ENCODE results near the gene MAN2A2. TPM values are rescaled to one million over a fixed set of nuclear protein-coding genes. Genes with fewer than 3 reads are reported as not detected.

MAN2A2 gene
- total RNA-seq: 16.8 and 25.9 TPM in 2 replicates
- polyA plus RNA-seq (2012): 47.3 TPM

DNA sequence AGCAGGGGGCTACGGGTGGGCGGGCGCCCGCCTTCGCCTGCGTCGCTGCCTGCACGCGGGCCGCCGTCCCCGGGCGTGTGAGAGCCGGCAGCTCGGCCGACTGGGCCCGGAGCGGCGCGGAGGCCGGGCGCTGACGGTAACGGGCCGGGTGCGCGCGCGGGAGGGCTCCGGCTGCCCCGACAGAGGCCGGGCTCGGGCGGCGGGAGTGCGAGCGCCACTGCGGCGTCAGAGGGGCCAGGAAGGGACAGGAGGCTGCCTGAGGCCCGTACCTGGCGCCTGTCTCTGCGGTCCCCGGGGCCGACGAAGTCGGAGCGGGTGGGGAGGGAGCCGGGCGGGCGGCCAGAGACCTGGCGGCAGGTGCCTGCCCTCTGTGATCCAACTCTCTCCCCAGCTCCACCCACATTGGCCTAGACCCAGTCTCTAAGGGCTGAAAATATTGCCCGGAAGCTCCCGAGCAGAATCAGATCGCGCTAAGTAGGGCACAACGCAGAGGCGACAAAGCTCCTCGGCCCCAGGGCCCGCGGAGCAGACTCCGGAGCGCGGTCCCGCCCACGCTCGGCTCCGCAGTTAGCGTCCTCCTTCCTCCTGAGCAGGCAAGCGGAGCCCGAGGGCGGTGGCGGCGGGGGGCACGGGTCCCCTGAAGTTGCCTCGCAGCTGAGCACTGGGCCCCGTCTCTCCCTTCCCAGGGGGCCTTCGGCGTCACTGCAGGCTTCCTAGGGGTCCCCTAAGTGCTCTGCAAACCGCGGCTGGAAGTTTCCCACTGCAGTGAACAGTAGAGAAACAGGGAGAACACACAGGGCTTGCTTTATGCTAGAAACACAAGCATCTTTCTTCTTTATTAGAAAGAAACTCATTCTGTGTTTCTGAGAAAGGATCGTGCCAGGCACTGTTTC, at the start of gene MAN2A2:
Gene MAN2A2 (plus strand): TSS at position 463 of the 893 bp plus-strand sequence. CDS start 906 bp downstream, outside the sequence.
- peak; percentile 64 for DNase-seq (ENCODE audit: low read depth)

DNA sequence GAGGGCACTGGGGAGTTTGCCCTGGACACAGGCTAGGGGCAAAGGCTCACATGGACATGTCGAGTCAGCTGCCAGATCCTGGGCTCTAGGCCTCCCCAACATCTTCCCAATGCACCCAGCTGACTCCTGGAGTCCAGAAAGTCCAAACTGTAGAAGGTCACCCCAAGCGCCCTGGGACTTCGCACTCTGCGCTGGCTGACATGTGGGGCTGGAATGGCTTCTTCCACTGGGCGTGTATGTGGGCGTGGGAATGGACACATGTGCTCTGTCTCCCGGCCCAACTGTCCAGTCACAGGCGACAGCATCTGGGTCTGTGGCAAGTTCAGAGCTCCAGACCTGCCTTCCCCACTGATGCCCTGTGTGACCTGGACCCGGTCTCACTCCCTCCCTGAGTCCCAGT, 48.0 kb upstream of the MAN2A2 start:
- peak; percentile 26 for DNase-seq (ENCODE audit: low read depth)

DNA sequence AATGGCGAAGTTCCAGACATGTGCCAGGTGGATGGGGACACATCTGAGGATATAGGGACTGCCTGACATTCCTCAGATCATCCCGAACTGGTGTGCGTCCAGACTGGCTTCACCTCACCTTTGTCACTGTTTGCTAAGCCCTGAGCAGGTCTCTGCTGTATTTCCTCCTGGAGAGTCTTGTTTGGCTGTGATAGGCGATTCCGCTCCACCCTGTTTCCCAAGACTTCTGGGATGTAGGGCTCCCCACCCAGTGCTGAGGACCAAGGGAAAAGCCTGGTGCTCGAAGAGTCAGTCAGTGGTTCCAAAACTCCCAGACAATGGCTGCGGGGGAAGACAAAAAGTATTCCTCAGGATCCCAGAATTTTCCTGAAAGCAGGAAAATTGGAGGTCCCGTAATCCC, 45.8 kb upstream of the MAN2A2 start:
- DNase-seq (ENCODE audit: low read depth): no peak

DNA sequence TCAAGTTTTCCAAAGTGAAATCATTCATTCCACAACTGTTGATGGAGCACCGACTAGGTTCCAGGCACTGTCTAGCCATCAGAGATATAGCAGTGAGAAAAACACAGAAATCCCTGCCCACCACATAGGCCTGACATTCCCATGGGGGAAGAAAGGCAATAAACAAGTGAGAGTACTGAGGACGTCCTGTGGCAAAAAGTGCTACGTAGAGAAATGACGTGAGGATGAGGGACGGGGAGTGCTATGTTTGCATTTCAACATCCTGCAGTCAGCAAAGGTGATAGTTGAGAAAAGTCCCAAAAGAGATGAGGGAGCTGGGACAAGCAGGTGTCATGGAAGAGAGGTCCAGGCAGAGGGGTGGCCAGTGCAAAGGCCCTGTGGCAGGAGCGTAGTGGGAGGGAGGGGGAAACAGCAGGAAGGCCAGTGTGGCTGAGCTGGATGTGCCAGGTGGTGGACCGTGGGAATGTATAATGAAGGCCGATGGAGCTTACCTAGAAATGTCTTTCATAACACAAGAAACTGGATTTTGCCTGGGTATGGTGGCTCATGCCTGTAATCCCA, 45.1 kb upstream of the MAN2A2 start:
- no peak for DNase-seq (ENCODE audit: low read depth)

DNA sequence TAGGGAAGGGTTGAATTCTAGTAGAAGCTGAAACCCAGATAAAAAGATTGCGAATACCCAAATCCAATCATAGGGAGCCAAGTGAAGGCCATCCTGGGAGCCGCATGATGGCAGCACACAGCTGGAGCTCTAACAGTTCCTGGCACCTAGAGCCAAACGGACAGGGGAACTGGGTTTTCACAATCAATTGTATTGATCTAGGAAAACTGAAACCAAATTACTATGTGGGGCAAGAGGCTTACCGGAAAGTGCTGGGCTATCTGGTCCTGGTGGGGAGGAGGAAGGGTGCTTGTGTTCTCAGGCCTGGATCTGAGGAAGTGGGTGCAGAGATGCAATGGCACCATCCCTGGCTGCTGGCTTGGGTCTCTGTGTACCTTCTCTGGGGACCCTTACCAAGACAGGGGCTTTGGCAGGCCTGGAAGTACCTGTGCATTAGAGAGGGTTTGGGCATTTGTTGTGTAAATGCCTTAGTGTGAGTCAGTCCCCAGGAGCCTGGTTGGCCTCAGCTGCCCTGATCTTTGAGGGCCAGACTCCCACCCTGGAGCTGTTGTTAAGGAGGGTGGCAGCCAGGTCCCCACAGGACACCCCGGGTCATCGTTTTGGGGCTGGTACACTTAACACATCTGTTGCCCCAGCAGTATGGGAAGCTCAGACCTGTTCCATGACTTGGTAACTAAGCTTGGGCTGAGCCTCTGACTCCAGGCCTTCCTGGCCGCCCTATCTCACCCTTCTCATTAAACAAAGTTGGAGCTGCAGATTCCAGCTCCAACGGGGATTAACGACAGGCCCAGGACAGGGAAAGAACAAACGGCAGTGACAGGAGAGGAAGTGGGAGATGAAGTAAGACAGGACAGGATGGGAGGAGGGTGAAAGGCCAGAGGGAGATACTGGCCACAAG, 43.6 kb upstream of the MAN2A2 start:
- DNase-seq (ENCODE audit: low read depth): no peak

DNA sequence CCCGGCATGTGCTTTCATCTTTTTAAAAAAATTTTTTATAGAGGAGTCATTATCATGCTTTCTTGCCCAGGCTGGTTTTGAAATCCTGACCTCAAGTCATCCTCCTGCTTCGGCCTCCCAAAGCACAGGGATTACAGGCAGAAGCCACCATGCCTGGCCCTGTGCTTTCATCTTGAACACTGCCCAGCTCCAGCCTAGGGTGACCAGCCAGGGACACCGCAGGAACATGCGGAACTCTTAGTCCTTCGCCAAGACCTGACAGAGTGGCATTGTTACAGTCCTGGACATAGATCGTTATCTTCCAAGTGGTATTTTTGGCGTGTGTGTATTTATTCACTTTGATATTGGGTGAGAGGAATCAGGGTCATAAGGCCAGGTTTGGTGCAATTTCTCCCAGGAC, 42.7 kb upstream of the MAN2A2 start:
- DNase-seq (ENCODE audit: low read depth): no peak

DNA sequence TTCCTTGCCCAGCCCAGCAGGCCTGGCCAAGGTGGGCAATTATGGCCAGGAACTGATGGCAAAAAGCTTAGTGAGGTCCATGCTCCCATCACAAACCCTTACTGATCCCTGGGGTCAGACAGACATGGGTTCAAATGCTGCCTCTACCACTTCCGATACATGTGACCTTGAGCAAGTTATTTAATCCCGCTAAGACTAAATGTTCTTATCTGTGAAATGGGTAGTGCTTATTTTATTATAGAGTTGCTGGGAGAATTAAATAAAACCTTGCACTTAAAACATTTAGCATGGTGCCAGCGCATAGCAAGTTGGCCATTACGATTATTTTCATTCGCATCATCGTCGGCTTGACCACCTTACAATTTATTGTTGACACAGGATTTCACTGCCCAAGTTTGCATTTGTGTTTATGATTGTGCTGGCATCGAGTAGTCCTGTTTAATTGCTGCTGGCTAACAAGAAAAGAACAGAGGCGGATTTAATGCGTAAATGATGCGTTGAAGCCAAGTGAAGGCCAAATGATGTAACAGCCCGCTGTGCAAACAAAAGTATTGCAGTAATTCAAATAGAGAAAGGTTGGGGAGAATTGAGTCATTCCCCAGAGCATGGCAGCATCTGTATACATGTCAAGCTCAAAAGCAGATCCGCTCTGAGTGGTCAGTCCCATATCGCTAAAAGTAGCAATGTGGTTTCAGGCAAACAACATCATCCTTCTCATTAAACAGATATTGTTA, 42.0 kb upstream of the MAN2A2 start:
- no peak for DNase-seq (ENCODE audit: low read depth)

DNA sequence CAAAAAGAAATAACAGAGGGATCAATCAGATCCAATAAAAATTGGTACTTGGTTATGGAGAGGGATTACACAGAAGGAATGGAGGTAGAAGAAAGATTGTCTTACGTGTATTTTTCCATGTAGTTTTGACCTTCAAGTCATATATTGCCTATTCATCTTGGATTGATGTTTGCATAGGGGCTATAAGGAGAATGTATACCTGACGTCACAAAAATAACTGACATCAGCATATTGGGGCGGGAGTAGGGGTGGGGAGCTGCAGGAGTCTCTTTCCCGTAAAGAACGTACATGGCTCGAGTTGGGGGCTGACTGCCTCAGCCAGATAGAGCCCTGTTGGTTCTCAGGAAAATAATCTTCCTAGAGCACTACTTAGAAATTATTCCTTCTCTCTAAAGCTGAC, 40.6 kb upstream of the MAN2A2 start:
- no peak for DNase-seq (ENCODE audit: low read depth)

DNA sequence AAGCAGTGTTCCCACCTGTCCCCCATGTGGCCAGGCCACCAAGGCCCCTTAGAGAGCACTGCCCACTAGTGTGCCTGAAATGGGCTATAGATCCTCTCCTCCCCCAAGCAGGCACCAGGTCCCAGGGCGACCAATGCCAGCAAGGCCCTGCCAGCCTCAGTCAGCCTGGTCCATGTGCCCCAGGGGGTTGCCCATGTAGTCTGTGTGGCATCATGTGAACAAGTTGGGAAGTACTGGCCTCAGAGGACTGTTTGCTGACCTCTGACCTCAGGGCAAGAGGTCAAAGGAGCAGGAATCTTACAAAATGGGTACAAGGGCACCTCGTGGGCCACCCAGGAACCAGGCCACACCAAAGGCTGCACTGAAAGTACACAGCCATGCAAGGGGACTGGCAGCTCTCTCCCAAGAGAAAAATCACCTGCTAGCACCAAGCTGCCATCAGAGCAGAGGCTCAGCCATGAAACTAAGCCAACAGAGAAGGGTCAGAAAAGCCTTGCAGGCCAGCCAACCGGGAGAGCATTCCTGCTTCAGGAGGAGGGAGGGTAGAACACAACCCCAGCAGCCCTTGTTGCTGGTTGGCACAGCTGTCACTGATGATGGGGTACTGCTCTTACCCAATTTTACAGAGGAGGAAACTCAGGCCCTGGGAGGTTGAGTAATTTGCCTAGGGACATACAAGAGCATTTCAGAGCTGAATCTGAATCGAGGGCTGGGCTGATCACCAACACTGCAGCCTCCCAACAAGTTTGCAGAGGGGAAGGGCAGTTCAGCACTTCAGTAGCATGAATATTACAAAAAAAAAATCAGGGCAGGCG, 39.9 kb upstream of the MAN2A2 start:
- peak; percentile 63 for DNase-seq (ENCODE audit: low read depth)

DNA sequence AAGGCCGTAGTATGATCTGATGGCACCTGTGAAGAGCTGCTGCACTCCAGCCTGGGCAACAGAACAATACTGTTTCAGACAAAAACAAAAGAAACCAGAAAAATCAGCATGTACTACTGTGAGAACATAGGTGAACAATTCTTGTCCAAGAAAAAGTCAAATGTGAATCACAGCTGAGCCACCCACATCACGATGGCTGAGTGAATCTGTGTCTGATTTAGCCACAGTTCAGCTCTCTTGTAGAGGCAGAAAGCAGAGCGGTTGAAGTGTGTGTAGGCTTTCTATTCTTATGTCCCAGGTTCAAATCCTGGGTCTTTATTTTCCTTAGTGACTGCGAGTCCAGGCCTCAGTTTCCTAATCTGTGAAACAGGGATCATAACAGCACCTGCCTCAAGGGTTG, 39.1 kb upstream of the MAN2A2 start:
- no peak for DNase-seq (ENCODE audit: low read depth)

DNA sequence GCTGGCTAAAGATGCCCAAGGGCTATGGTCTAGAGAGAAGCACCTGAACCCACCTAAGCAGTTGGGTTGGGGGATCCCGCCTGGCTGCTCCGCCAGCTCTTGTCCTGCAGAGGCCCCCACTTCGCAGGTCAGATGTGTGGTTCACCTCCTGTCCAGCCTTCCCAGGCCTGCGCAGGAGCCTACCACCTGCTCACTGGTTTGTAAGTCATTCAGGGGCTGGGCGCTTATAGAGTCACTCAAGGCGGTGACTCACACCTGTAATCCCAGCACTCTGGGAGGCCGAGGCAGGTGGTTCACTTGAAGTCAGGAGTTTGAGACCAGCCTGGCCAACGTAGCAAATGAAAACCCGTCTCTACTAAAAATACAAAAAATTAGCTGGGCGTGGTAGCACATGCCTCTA, 38.6 kb upstream of the MAN2A2 start:
- DNase-seq (ENCODE audit: low read depth): peak; percentile 36

DNA sequence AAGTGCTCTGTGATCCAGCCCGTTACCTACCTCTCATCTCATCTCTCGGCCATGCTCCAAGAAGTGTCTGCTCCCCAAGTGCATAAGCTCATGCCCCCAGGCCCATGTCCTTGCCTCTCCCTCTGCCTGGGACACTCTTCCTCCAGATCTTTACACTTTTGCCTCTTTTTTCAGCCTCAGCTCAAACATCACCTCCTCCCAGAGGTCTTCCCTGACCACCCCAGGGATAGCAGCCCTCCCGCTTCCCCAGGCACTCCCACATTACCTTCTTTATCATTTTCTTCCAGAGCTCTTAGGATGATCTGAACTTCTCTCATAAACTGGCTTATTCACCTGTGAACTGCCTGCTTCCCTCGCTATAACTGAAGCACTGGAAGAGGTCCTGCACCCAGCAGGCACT, 37.4 kb upstream of the MAN2A2 start:
- DNase-seq (ENCODE audit: low read depth): no peak

DNA sequence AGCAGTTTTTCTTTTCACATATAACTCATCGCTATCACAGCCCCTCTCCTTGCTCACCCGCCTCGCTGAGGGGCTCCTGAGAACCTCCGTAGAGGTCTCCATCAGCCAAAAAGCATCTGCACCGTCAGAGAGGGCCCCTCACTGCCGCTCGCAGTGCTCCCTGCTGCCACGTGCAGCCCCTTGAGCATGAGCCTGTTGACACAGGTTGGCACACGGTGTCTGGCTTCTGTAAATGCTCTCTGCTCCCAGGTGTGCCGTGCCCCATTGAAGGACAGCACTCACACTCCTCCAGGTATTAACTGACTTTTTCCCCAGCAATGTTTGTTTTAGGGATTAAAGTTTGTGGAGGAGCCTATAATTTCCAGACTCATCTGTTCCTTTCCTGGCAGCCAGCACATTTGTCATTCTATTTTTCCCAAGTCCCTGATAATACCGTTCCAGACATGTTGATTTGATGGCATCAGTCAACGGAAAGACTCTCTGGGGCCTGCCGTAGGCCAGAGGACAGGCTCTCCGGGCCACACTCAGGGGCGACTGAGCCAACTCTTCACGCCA, 36.9 kb upstream of the MAN2A2 start:
- no peak for DNase-seq (ENCODE audit: low read depth)

DNA sequence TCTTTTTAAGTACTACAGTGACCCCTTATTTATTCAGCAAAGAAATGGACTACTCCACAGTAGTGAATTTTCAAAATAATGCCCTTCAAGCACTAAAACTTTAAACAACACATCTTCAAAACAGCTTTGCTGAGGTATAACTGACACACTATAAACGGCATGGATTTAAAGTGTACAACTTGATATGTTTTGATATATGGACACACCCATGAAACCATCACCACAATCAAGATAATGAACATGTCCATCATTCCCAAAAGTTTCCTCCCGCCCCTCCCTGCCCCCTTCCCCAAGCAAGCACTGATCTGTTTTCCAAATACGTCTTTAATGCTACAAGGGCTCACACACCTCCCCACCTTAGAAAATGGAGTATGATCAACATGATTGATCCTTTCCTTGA, 36.3 kb upstream of the MAN2A2 start:
- no peak for DNase-seq (ENCODE audit: low read depth)

DNA sequence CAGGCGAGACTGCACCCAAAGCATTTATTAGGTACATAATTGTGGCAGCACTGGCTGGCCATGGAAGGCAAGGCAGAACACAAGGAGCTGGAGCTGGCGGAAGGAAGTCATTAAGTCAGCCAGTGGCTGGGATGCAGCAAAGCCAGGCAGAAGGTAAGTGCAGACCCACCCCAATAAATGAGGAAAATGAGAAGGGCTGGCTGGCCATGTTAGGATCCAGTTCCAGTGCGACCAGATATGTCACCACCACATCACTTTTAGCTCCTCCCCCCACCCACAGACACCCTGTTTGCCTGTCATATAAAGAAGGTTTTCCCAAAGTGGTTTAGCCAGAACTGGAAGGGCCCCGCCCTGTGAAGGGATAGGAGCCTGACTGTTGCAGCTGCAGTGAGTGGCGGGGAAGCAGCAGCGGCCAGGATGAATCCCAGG, 34.8 kb upstream of the MAN2A2 start, which contains the start of gene FURIN:
Gene FURIN (plus strand): TSS at position 328 of the 429 bp plus-strand sequence. CDS start 7,153 bp downstream, outside the sequence.
- peak; percentile 50 for DNase-seq (ENCODE audit: low read depth)

DNA sequence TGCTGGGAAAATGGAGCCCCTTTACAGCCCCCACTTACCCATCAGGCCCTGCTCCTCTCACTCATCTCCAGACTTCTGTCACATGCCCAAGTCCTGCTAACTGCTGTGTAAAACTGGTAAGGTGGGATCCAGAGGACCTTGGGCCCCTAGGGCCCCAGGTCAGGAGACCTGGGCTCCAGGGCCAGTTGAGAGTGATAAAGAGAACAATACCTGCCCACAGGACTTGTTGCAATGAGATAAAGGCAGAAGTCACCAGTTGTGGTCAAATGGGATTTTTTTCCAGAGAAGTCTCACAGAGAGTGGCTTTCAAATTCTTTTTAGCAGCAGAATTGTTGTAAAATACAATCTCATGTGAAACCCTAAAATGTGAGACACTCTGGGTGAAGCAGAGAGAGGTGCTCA, 34.0 kb upstream of the MAN2A2 start:
- no peak for DNase-seq (ENCODE audit: low read depth)

DNA sequence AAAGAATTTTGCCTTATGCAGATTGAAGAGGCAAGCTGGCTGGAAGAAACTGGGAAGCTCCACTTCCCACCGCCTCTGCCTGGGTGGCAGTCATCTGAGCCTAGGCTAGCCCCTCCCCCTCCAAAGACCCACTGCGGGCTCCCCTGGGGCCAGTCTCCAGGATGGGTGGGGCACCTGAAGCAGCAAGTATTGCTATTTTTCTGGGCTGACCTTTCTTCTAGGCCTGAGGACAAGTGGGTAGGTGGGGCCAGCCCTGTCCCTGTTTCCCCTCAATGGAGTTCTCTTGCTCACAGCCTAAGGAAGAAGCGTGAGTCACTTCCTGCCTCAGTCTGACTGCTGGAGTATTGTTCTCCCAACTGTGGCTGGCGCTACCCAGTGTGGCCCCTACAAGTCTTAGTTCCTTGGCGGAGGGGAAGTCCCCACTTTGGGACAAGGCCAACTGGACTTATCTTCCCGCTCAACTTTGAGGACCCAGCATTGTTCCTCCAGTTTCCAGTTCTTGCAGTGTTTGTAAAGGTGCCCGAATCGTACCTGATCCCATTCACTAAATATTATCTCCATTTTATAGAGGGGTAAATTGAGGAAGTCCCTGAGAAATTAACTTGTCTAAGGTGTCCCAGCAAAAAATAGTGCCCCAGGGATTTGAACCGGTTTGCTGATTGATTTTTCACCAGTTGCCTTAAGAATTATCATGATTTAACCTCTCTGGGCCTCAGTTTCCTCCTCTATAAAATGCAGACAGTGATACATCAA, 33.3 kb upstream of the MAN2A2 start:
- DNase-seq (ENCODE audit: low read depth): peak; percentile 41

DNA sequence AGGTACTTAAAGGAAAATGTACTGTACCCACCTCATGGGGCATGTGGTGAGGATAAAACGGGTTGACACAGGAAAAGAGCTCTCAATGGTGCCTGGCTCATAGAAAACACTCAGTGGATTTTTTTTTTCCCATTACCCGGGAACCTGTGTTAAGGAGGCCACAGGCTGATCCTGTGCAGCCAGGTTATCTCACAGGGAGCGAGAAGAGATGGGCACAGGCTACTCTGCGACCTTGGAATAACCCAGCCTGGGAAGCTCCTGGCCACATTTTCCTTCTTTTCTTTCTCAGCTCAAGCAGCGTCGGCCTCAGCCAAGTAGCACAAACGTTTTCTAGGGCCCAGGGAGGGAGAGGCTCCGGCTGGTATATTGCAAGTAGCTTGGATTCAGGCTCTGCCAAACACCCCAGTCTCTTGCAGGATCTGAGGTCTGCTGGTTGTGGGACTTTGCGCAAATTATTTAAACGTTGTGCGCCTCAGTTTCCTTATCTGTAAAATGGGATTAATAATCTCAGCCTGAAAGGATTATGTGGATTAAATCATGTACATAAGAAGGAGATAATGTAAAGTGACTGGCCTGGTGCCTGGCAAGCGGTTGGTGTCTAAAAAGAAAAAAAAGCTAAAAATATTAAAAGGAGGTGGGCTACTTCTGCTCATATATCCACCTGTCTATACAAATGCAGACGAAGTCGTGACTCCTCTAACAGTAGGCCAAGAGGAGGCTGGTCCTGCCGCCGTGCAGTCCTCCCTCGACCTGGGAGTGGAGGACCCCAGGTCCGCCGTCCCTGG, 32.6 kb upstream of the MAN2A2 start:
- no peak for DNase-seq (ENCODE audit: low read depth)
